OCI-LY7 (cell line): ENCODE data around the gene OR1F1.

Source experiments
- CTCF ChIP-seq: fragments of 200-600 bp; sonication (generic); conservative IDR thresholded peaks from 2 replicates; pipeline ENCODE4 v1.5.1; 2014; ENCODE audit warnings: mild to moderate bottlenecking, antibody characterized with exemption, low read length, moderate library complexity, mixed read lengths
- EZH2phosphoT487 ChIP-seq: fragments of 200-600 bp; sonication (generic); IDR thresholded peaks from 2 replicates; pipeline ENCODE4 v1.6.1; 2018; ENCODE audit warnings: low read depth, borderline replicate concordance, mild to moderate bottlenecking, mixed run types, antibody characterized with exemption, low read length, moderate library complexity, mixed read lengths

GRCh38 chr16:3246876-3247275, 58.9 kb downstream of the OR1F1 start:
- no peak for TF ChIP-seq CTCF
- TF ChIP-seq EZH2phosphoT487, result no peak
